GM21515 (cell line): ENCODE results near the gene DLG2.
"Not testable (repeated sequence)": the region's sequence is repeated elsewhere in the genome, so short reads cannot be mapped to it uniquely, and the experiment has no call there.

Experiments used
- ATAC-seq: cut with Tn5 transposase; IDR thresholded peaks from one replicate; pipeline ENCODE4 v1.9.1; 2021; ENCODE audit not compliant: unreplicated experiment

DLG2 gene

GRCh38 chr11:84865791-84866535 lies 761.2 kb downstream of the DLG2 start:
- ATAC-seq = no peak

- no peak for ATAC-seq
Observed at GRCh38 chr11:84865257-84865656, 761.9 kb downstream of the DLG2 start.

GRCh38 chr11:84857746-84858145 lies 769.4 kb downstream of the DLG2 start:
- no peak for ATAC-seq

DNA sequence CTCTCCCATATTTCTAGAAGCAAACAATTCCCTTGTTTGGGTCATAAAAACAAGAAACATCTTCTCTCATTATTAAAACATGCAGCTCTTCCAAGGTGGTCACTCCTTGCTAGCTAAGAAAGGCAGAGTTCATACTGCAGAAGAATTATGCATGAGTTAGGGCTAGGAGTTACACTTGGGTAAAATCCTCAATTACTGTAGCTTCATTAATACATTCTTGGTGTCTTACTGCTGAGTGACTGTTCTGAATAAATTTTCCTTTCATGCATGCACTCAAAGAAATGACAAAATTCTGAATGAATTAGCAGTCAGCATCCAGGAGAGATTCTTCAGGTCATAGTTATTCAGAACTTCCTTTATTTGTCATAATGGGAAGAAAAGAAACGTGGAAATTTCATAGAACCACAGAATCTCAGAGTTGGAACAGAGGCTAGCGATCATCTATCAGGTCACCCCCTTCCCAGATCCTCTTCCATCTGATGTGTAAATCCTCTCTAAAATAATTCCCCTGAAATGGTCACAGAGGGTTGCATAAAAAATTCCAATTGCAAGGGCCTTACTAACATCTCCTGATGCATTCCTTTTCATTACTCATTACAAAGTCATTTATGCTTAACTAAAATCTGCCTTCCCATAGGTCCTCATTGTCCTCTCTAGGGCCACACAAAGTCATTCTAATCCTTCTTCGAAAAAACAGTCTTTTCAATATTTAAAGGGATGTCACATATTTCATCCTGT lies 771.5 kb downstream of the DLG2 start:
- no peak for ATAC-seq

GRCh38 chr11:84854498-84854880 lies 772.7 kb downstream of the DLG2 start:
- no peak for ATAC-seq

DNA sequence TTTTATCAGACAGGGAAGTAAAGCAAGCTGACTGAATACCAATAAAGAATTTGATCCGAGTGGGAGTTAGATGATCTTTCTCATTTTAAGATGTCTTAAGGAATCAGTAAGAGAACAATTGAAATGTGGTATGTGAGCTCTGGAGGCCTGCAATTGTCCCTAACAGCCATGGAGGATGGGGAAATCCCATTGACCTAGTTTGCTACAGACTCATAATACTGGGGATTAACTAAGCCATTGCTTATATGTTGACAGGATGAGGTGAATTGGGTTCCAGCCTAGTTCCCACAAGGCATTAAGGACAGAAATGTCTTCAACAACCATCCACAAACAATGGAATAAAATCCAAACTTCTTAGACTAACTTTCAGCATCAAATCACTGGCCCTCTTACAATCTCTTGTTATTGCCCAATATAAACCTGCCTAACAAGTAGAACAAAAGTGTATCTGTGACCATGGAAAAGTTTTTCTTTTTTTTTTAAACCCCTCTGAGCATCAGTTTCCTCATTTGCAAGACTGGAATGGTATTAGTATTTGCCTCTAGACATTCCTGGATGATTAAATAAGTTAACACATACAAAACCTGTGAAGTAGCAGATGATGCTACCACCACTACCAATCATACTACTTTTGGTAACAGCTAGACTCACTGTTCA lies 773.2 kb downstream of the DLG2 start:
- ATAC-seq = no peak

- no peak for ATAC-seq
Observed at GRCh38 chr11:84847842-84848241, 779.3 kb downstream of the DLG2 start.

DNA sequence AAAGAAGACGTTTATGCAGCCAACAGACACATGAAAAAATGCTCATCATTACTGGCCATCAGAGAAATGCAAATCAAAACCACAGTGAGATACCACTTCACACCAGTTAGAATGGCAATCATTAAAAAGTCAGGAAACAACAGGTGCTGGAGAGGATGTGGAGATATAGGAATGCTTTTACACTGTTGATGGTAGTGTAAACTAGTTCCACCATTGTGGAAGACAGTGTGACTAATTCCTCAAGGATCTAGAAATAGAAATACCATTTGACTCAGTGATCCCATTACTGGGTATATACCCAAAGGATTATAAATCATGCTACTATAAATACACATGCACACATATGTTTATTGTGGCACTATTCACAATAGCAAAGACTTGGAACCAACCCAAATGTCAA lies 786.9 kb downstream of the DLG2 start:
- not testable (repeated sequence) for ATAC-seq

GRCh38 chr11:84837402-84838069 lies 789.6 kb downstream of the DLG2 start:
- ATAC-seq = no peak

GRCh38 chr11:84836371-84836770 lies 790.8 kb downstream of the DLG2 start:
- no peak for ATAC-seq

DNA sequence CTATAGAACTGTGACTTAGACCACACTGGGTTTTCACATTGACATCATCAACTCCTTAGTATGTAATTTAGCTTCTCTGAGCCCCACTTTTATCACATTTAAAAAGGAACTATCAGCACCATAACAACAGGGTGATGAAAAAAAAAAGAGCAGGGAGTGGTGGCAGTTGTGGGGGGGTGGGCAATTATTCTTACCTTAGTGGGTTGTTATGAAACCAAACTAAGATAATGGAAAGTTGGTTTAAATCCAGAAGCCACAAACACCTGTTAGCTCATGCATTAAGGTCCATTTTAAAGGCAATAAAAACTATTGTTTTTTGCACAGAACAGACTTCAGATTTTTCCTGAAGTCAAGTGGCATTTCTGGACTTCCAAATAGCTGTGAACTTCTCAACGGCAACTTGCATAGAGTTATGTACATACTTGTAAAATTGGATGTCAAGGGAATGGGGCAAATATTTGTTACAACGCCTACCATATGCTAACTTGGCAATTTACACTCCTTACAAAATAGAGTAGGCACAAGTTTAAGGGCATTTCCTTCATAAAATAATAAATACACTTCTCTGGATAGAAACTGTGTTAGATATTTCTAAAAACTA lies 793.6 kb downstream of the DLG2 start:
- no peak for ATAC-seq

DNA sequence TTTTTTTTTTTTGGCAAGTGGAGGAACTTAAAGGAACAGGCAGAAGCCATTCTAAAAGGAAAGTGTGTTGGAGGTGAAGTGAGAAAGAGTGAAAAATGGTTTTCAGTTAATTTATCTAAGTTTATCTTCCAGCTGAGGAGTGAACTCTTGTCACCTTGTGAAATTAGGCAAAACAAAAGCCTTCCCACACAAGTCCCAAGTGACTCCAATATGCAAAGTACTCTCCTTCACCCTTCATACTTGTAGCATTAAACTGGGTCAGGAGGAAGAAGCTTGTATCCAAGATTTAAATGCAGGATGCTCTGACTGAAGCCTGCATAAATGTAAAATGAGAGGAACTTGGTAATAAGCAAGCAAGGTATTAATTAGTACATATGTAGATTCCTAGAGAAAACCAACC lies 796.8 kb downstream of the DLG2 start:
- no peak for ATAC-seq

- ATAC-seq = no peak
Observed at GRCh38 chr11:84829162-84829561, 798.0 kb downstream of the DLG2 start.

GRCh38 chr11:84828616-84829015 lies 798.5 kb downstream of the DLG2 start:
- no peak for ATAC-seq

GRCh38 chr11:84825106-84825660 lies 802.0 kb downstream of the DLG2 start:
- ATAC-seq = no peak

DNA sequence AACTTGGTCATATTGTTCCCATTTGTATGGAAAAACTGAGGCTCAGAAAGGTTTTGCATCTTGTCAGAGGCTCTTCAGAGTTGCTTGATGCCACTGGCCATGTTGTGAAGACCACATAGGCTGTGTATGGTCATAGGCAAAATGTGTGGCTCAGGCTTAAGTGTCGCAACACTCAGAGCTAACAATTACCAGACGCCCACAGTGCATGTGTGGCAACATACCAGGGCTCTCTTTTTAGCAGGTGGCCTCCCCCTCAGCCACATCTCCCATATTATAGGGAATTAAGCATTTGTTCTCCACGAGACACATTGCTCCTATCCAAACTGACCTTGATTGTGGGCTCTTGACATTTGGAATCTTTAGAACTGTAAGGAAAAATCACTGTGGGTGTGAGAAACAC lies 802.5 kb downstream of the DLG2 start:
- no peak for ATAC-seq

DNA sequence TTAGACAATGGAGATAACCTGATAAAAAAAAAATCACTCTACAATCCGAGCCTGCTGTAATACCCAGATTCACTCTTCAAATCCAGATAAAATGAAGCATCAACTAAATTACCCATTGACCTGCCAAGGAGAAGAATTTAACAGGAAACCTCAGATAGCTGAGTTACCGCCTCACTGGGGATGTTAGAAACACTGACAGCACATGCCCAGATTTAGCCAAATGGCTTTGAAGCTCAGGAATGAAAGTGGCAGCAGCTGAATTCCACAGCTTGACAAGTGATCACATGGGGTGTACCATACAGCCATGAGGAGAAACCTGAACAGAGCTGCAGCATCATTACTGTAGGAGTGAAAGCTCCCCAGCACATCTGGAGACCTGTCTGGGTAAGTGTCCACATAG lies 807.6 kb downstream of the DLG2 start:
- no peak for ATAC-seq

- no peak for ATAC-seq
Observed at GRCh38 chr11:84819128-84819527, 808.0 kb downstream of the DLG2 start.

DNA sequence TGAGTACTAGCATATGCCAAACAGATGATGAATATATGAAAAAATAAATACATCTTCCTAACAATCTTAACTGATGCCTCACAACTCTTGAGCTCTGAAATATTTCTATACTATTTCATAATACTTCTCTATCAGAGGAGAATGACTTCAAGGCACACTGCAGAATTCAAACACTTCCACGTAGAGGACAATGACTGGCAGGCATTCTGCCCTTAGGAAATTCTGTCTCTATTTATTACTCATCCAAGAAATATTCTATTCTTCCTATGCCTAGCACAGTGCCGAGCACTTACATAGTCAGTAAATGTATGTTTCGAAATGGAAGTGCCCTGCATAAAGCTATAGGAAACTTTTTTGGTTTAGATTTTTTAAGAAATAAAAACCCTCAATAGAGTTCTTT lies 809.1 kb downstream of the DLG2 start:
- ATAC-seq = no peak

DNA sequence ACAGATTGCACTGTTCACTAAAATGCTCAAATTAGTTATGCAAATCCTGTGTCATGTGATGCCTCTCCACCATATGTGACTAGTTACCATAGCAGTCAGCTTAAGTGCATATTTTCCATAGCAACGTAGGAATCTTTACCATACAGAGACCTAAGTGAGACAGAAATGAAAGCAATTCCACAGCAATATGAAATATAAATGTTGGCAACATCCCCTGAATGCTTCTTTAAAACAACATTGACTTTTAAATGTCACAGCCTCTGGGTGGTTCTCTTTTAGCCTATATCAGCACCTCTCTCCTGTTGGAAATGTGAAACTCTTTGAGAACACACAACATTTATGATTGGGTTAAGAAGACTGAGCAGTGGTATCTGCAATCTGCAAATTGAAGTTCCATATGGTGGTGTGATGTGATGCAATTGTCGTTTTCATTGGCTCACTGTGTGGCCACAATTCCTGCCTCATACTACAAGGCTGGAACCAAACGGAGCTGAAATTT lies 814.6 kb downstream of the DLG2 start:
- ATAC-seq = no peak

DNA sequence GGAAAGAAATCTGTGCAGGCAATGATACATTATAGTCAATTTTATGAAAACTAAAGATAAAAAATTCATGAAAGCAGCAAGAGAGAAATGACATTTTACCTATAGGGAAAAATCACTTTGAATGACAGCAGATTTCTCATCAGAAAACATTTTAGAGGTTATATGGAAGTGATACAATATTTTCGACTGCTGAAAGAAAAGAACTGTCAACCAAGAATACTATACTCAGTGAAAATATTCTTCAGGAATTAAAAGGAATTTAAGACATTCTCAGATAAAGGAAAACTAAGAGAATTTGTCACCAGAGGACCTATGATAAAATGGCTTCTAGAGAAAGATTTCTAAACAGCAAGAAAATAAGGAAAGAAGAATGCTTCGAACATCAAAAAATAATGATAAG lies 820.8 kb downstream of the DLG2 start:
- no peak for ATAC-seq
